NCI-H510A (cell line): ENCODE data around the gene SRGN.

Source experiments
- DNase-seq: peaks from one replicate; lab custom pipeline; 2025; lab: John Stamatoyannopoulos, UW

The SRGN gene

GRCh38 chr10:69061305-69062161 lies 26.4 kb upstream of the SRGN start:
- DNase-seq, result no peak

GRCh38 chr10:69062901-69063300 lies 25.0 kb upstream of the SRGN start:
- DNase-seq, result no peak

- DNase-seq, result no peak
Observed at GRCh38 chr10:69064762-69065328, 23.1 kb upstream of the SRGN start.

GRCh38 chr10:69065406-69066361 lies 22.2 kb upstream of the SRGN start:
- no peak for DNase-seq

- DNase-seq, result no peak
Observed at GRCh38 chr10:69067189-69067588, 20.7 kb upstream of the SRGN start.

- no peak for DNase-seq
Observed at GRCh38 chr10:69068549-69068948, 19.4 kb upstream of the SRGN start.

GRCh38 chr10:69069090-69070042 lies 18.5 kb upstream of the SRGN start:
- no peak for DNase-seq

- no peak for DNase-seq
Observed at GRCh38 chr10:69070951-69071350, 17.0 kb upstream of the SRGN start.

- DNase-seq, result no peak
Observed at GRCh38 chr10:69071610-69072009, 16.3 kb upstream of the SRGN start.

- no peak for DNase-seq
Observed at GRCh38 chr10:69073026-69073425, 14.9 kb upstream of the SRGN start.

- no peak for DNase-seq
Observed at GRCh38 chr10:69073736-69074364, 14.1 kb upstream of the SRGN start.

- no peak for DNase-seq
Observed at GRCh38 chr10:69074532-69074931, 13.4 kb upstream of the SRGN start.

GRCh38 chr10:69075431-69075830 lies 12.5 kb upstream of the SRGN start:
- no peak for DNase-seq

- DNase-seq, result no peak
Observed at GRCh38 chr10:69078311-69078710, 9.6 kb upstream of the SRGN start.

GRCh38 chr10:69080226-69080625 lies 7.7 kb upstream of the SRGN start:
- DNase-seq, result no peak

- DNase-seq, result no peak
Observed at GRCh38 chr10:69086001-69086509, 1.8 kb upstream of the SRGN start.

GRCh38 chr10:69088471-69088769 lies 517 bp downstream of the SRGN start:
- DNase-seq, result no peak

- no peak for DNase-seq
Observed at GRCh38 chr10:69088801-69089501, 1.0 kb downstream of the SRGN start.

- DNase-seq, result no peak
Observed at GRCh38 chr10:69089638-69090599, 2.0 kb downstream of the SRGN start.
